ENCODE results near the gene ERN1. TPM values are rescaled to one million over a fixed set of nuclear protein-coding genes. Genes with fewer than 3 reads are reported as not detected.
A peak's percentile ranks its signal among the peaks of the same experiment; 100 is the strongest.

The ERN1 gene
- total RNA-seq, 3 donors from 2014 or later: 16.2 to 29.3 (median 21.0) TPM

- Mint-ChIP-seq H3K27me3 (ENCODE audit: low read depth) (no peaks in the 10 kb centered on the region), H3K4me1 (ENCODE audit: low read depth) (peaks cover 83% of the 10 kb centered on the region), H3K4me3 (peak overlapping the region; percentile 75), H3K36me3 (ENCODE audit: insufficient read depth) (peaks cover 63% of the 10 kb centered on the region), H3K9me3 (peaks cover 16% of the 10 kb centered on the region)
- no peak for DNase-seq
- no peak for ATAC-seq
Observed at GRCh38 chr17:64065161-64065560, 64.8 kb downstream of the ERN1 start.

- ATAC-seq (no peak), DNase-seq (no peak)
- H3K27me3 Mint-ChIP-seq (ENCODE audit: low read depth): no peaks in the 10 kb centered on the region
- H3K4me1 Mint-ChIP-seq (ENCODE audit: low read depth): peaks cover 91% of the 10 kb centered on the region
- peaks cover 9% of the 10 kb centered on the region for H3K9me3 Mint-ChIP-seq
- H3K4me3 Mint-ChIP-seq: peak overlapping the region; percentile 75
- peaks cover 63% of the 10 kb centered on the region for H3K36me3 Mint-ChIP-seq (ENCODE audit: insufficient read depth)
Observed at GRCh38 chr17:64064331-64064730, 65.6 kb downstream of the ERN1 start.

GRCh38 chr17:64063766-64064224 is 66.1 kb downstream of the ERN1 start:
- Mint-ChIP-seq H3K4me1 (ENCODE audit: low read depth) (peaks cover 95% of the 10 kb centered on the region), H3K9me3 (peaks cover 4% of the 10 kb centered on the region), H3K4me3 (peak overlapping the region; percentile 75), H3K27me3 (ENCODE audit: low read depth) (no peaks in the 10 kb centered on the region), H3K36me3 (ENCODE audit: insufficient read depth) (peaks cover 63% of the 10 kb centered on the region)
- DNase-seq (peak; percentile 44), ATAC-seq (peak; percentile 55 to 66)

- H3K4me3 Mint-ChIP-seq: peak overlapping the region; percentile 5
- H3K4me1 Mint-ChIP-seq (ENCODE audit: low read depth): peaks cover 95% of the 10 kb centered on the region
- ATAC-seq: no peak
- H3K36me3 Mint-ChIP-seq (ENCODE audit: insufficient read depth): peaks cover 61% of the 10 kb centered on the region
- no peaks in the 10 kb centered on the region for H3K27me3 Mint-ChIP-seq (ENCODE audit: low read depth)
- H3K9me3 Mint-ChIP-seq: no peaks in the 10 kb centered on the region
- DNase-seq: no peak
Observed at GRCh38 chr17:64063088-64063487, 66.9 kb downstream of the ERN1 start.

GRCh38 chr17:64061178-64061898 is 68.6 kb downstream of the ERN1 start:
- H3K27me3 Mint-ChIP-seq (ENCODE audit: low read depth): no peaks in the 10 kb centered on the region
- H3K36me3 Mint-ChIP-seq (ENCODE audit: insufficient read depth): peaks cover 60% of the 10 kb centered on the region
- H3K4me3 Mint-ChIP-seq: no peak overlapping the region
- peaks cover 91% of the 10 kb centered on the region for H3K4me1 Mint-ChIP-seq (ENCODE audit: low read depth)
- no peak for DNase-seq
- peak; percentile 64 to 66 for ATAC-seq
- no peaks in the 10 kb centered on the region for H3K9me3 Mint-ChIP-seq

GRCh38 chr17:64060331-64060730 is 69.6 kb downstream of the ERN1 start:
- peaks cover 88% of the 10 kb centered on the region for H3K4me1 Mint-ChIP-seq (ENCODE audit: low read depth)
- no peak overlapping the region for H3K4me3 Mint-ChIP-seq
- DNase-seq (no peak), ATAC-seq (no peak)
- no peaks in the 10 kb centered on the region for H3K27me3 Mint-ChIP-seq (ENCODE audit: low read depth)
- peaks cover 58% of the 10 kb centered on the region for H3K36me3 Mint-ChIP-seq (ENCODE audit: insufficient read depth)
- no peaks in the 10 kb centered on the region for H3K9me3 Mint-ChIP-seq

GRCh38 chr17:64059756-64060155 is 70.2 kb downstream of the ERN1 start:
- H3K4me3 Mint-ChIP-seq: no peak overlapping the region

GRCh38 chr17:64058621-64059020 is 71.3 kb downstream of the ERN1 start:
- H3K4me1 Mint-ChIP-seq (ENCODE audit: low read depth): peaks cover 73% of the 10 kb centered on the region
- H3K36me3 Mint-ChIP-seq (ENCODE audit: insufficient read depth): peaks cover 54% of the 10 kb centered on the region
- ATAC-seq (no peak), DNase-seq (no peak)
- no peak overlapping the region for H3K4me3 Mint-ChIP-seq
- H3K9me3 Mint-ChIP-seq: no peaks in the 10 kb centered on the region
- H3K27me3 Mint-ChIP-seq (ENCODE audit: low read depth): no peaks in the 10 kb centered on the region

More at GRCh38 chr17:64059756-64060155, 70.2 kb downstream of the ERN1 start:
- ATAC-seq (no peak), DNase-seq (no peak)
- Mint-ChIP-seq H3K4me1 (ENCODE audit: low read depth) (peaks cover 84% of the 10 kb centered on the region), H3K36me3 (ENCODE audit: insufficient read depth) (peaks cover 59% of the 10 kb centered on the region), H3K27me3 (ENCODE audit: low read depth) (no peaks in the 10 kb centered on the region), H3K9me3 (no peaks in the 10 kb centered on the region)

GRCh38 chr17:64057701-64058263 is 72.2 kb downstream of the ERN1 start:
- no peaks in the 10 kb centered on the region for H3K9me3 Mint-ChIP-seq
- H3K4me3 Mint-ChIP-seq: no peak overlapping the region
- no peaks in the 10 kb centered on the region for H3K27me3 Mint-ChIP-seq (ENCODE audit: low read depth)
- DNase-seq (no peak), ATAC-seq (no peak)
- H3K4me1 Mint-ChIP-seq (ENCODE audit: low read depth): peaks cover 64% of the 10 kb centered on the region
- H3K36me3 Mint-ChIP-seq (ENCODE audit: insufficient read depth): peaks cover 58% of the 10 kb centered on the region

- ATAC-seq: no peak
- Mint-ChIP-seq H3K9me3 (no peaks in the 10 kb centered on the region), H3K36me3 (ENCODE audit: insufficient read depth) (peaks cover 64% of the 10 kb centered on the region)
Observed at GRCh38 chr17:64056269-64057005, 73.5 kb downstream of the ERN1 start.

GRCh38 chr17:64055183-64056142 is 74.5 kb downstream of the ERN1 start:
- no peak for DNase-seq
- H3K4me3 Mint-ChIP-seq: no peak overlapping the region
- peaks cover 58% of the 10 kb centered on the region for H3K4me1 Mint-ChIP-seq (ENCODE audit: low read depth)
- no peaks in the 10 kb centered on the region for H3K9me3 Mint-ChIP-seq
- ATAC-seq: no peak
- H3K36me3 Mint-ChIP-seq (ENCODE audit: insufficient read depth): peaks cover 66% of the 10 kb centered on the region
- H3K27me3 Mint-ChIP-seq (ENCODE audit: low read depth): no peaks in the 10 kb centered on the region

More at GRCh38 chr17:64056269-64057005, 73.5 kb downstream of the ERN1 start:
- Mint-ChIP-seq H3K4me3 (no peak overlapping the region), H3K27me3 (ENCODE audit: low read depth) (no peaks in the 10 kb centered on the region), H3K4me1 (ENCODE audit: low read depth) (peaks cover 58% of the 10 kb centered on the region)
- no peak for DNase-seq

- Mint-ChIP-seq H3K36me3 (ENCODE audit: insufficient read depth) (peaks cover 59% of the 10 kb centered on the region), H3K9me3 (no peaks in the 10 kb centered on the region), H3K4me3 (no peak overlapping the region), H3K27me3 (ENCODE audit: low read depth) (no peaks in the 10 kb centered on the region), H3K4me1 (ENCODE audit: low read depth) (peaks cover 58% of the 10 kb centered on the region)
- DNase-seq (no peak), ATAC-seq (no peak)
Observed at GRCh38 chr17:64054304-64054703, 75.6 kb downstream of the ERN1 start.

- H3K9me3 Mint-ChIP-seq: no peaks in the 10 kb centered on the region
Observed at GRCh38 chr17:64053101-64053500, 76.8 kb downstream of the ERN1 start.

GRCh38 chr17:64051153-64051552 is 78.8 kb downstream of the ERN1 start:
- DNase-seq: no peak
- Mint-ChIP-seq H3K36me3 (ENCODE audit: insufficient read depth) (peaks cover 54% of the 10 kb centered on the region), H3K4me3 (no peak overlapping the region)

More at GRCh38 chr17:64053101-64053500, 76.8 kb downstream of the ERN1 start:
- no peak for DNase-seq
- no peak for ATAC-seq
- H3K4me1 Mint-ChIP-seq (ENCODE audit: low read depth): peaks cover 52% of the 10 kb centered on the region
- no peaks in the 10 kb centered on the region for H3K27me3 Mint-ChIP-seq (ENCODE audit: low read depth)
- peaks cover 53% of the 10 kb centered on the region for H3K36me3 Mint-ChIP-seq (ENCODE audit: insufficient read depth)
- H3K4me3 Mint-ChIP-seq: no peak overlapping the region

More at GRCh38 chr17:64051153-64051552, 78.8 kb downstream of the ERN1 start:
- Mint-ChIP-seq H3K27me3 (ENCODE audit: low read depth) (no peaks in the 10 kb centered on the region), H3K4me1 (ENCODE audit: low read depth) (peaks cover 37% of the 10 kb centered on the region), H3K9me3 (no peaks in the 10 kb centered on the region)
- ATAC-seq: peak; percentile 82 to 87

Measured in activated T-cell treated with anti-CD3 and anti-CD28 coated beads, Interleukin-2, amount 50 U/mL, for 4 hours (primary cell).